C1 segment of cervical spinal cord (tissue), 14 donors: ENCODE data around the gene TNFAIP3.

Source experiments
- DNase-seq, 14 donors: peaks; one replicate each; lab custom pipeline; 2025; lab: John Stamatoyannopoulos, UW

TNFAIP3 gene

GRCh38 chr6:137901454-137901853, 34.4 kb downstream of the TNFAIP3 start:
- DNase-seq: no peak

- no peak for DNase-seq
These were observed 35.6 kb downstream of the TNFAIP3 start for GRCh38 chr6:137902699-137903098.

GRCh38 chr6:137903274-137903932, 36.3 kb downstream of the TNFAIP3 start:
- no peak for DNase-seq

- no peak for DNase-seq
These were observed 37.1 kb downstream of the TNFAIP3 start for GRCh38 chr6:137903933-137904821.

DNA sequence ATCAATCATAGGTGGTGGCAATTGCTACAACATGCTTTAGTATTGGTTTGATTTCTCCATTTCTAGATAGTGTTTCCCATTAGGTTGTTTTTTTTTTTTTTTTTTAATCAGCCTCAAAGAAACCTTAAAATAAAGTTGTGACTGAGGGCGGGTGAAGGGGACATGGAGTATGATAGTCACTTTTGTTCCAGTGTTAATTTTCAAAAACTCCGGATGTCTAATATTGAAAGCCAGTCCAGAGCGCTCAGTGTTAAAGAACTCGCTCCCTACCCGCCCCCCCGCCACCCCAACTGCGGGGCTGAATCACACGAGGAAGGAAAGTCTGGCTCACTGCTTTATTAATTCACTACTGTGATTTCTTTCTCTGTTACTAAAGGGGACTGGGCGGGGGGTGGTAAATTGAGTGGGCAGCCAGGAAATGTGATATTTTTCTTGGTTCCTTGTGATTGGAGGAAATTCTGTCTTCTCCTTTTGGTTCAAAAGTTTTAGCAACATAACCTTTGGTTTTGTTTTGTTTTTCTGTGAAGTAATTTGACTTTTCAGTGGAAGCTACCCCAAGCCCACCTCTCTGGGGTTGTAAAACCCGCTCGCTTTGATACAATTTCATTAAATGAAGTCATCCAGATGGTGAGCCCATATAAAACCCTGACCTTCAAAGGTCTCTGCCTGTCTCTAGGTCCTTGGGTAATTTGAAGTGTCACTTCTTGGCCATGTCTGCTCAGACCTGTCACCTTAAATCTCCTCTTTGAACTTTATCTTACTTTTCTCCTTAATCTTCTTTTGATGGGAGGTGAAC, 38.0 kb downstream of the TNFAIP3 start:
- DNase-seq: no peak

- DNase-seq: no peak
These were observed 39.0 kb downstream of the TNFAIP3 start for GRCh38 chr6:137906020-137906472.

DNA sequence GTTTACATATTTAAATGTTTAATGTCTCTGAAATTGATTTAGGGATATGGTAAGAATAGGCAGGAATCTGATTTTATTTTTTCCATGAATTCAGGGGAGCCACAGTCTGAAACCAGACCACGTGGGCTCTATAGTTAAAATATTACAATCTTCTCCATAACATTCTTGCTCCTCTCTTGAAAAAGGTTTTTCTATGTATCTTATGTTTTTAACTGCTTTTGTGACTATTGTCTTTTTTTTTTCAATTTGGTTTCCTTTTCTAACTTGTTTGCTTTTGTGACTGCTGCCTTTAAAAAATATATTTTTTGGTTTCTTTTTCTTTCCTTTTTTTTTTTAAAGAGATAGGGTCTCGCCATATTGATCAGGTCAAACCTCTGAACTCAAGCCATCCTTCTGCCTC, 40.1 kb downstream of the TNFAIP3 start:
- no peak for DNase-seq

DNA sequence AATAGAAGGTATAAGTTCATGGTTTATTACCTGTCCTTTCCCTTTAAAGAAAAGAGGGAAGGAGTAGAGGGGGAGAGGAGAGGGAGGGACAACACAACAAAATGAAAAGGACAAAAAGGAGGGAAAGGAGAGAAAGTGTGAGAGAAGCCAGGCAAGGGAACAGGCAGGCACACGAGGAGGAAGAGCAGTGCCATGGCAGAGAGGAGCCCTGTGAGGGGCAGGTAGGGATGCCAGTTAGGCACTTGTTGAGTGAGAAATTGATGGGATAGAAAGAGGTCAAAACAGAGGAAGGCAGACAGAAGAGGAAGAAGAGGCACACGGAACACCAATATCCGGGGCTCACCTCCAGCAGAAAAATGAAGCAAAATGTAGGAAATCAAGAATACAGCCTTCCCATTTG, 42.5 kb downstream of the TNFAIP3 start:
- DNase-seq: no peak

GRCh38 chr6:137910424-137910834, 43.4 kb downstream of the TNFAIP3 start:
- DNase-seq: no peak

GRCh38 chr6:137910843-137911456, 43.9 kb downstream of the TNFAIP3 start:
- no peak for DNase-seq

DNA sequence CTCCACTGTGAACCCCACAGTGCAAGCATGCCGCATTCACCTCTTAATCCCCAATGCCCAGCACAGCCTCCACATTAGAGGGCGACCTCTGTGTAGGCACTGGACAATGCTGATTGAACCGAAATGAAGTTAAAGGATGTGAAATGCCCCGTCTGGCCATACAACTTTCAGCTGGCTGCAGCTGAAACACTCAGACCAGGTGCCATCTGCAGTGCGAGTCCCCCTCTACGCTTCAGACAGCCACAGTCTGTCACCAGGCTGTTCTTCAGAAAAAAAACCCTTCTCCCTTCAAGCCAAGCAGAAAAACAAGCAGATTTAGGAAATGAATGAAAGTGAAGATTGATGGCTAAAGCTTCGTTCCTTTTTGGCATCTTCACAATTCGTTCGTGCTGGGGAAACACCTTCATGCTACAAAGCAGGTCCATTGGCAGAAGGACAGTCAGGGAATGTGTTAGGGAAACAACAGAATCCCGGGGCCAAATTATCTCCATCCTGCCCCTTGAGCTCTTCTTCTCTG, 44.7 kb downstream of the TNFAIP3 start:
- DNase-seq: no peak

GRCh38 chr6:137912813-137913212, 45.8 kb downstream of the TNFAIP3 start:
- DNase-seq: no peak

DNA sequence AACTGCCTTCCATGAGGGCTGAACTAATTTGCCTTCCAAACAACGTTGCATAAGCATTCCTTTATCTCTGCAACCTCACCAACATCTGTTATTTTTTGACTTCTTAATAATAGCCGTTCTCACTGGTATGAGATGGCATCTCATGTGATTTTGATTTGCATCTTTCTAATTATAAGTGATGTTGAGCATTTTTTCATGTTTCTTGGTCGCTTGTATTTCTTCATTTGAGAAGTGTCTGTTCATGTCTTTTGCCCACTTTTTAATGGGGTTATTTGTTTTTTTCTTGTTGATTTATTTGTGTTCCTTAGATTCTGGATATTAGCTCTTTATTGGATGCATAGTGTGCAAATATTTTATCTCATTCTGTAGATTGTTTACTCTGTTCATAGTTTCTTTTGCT, 46.4 kb downstream of the TNFAIP3 start:
- no peak for DNase-seq

- no peak for DNase-seq
These were observed 47.0 kb downstream of the TNFAIP3 start for GRCh38 chr6:137913996-137914529.

DNA sequence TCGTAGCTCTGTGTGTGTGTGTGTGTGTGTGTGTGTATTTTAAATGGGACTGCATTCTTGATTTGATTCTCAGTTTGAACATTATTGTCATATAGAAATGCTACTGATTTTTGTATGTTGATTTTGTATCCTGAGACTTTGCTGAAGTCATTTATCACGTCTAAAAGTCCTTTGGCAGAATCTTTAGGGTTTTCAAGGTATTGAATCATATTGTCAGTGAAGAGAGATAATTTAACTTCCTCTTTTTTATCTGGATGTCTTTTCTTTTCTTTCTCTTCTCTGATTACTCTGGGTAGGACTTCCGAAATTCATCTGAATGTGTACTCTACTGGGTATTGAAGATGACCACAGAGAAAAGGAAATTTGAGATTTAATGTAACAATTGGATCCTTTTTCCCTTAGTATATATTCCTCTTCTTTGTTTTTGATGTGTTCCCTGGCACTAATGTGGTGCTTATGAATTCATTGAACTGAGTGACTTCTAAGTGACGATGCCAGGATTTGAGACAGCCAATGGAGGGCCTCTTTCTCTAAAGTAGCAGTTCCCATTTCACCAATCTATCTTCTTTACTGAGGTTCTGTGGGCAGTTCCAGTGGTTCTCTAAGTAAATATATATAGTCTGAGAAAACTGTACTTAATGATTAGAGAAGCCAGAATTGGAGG, 47.6 kb downstream of the TNFAIP3 start:
- DNase-seq: no peak

GRCh38 chr6:137915790-137916189, 48.7 kb downstream of the TNFAIP3 start:
- DNase-seq: no peak

GRCh38 chr6:137917551-137918325, 50.7 kb downstream of the TNFAIP3 start:
- DNase-seq: no peak

- DNase-seq: no peak
These were observed 52.4 kb downstream of the TNFAIP3 start for GRCh38 chr6:137919502-137919823.

- no peak for DNase-seq
These were observed 53.0 kb downstream of the TNFAIP3 start for GRCh38 chr6:137919837-137920730.
